GM18505 (cell line): ENCODE results near the gene NKTR.

ENCODE experiments used
- ATAC-seq: cut with Tn5 transposase; IDR thresholded peaks from one replicate; pipeline ENCODE4 v1.9.1; 2021; ENCODE audit not compliant: unreplicated experiment
- POLR2A ChIP-seq: IDR thresholded peaks from 4 replicates; pipeline ENCODE4 v1.6.1; 2011; ENCODE audit warnings: borderline replicate concordance; ENCODE audit not compliant: insufficient read depth, insufficient read length; ENCODE audit errors: extremely low read depth

NKTR gene

GRCh38 chr3:42678447-42678846 lies 78.0 kb downstream of the NKTR start:
- TF ChIP-seq POLR2A: no peak
- ATAC-seq: no peak

DNA sequence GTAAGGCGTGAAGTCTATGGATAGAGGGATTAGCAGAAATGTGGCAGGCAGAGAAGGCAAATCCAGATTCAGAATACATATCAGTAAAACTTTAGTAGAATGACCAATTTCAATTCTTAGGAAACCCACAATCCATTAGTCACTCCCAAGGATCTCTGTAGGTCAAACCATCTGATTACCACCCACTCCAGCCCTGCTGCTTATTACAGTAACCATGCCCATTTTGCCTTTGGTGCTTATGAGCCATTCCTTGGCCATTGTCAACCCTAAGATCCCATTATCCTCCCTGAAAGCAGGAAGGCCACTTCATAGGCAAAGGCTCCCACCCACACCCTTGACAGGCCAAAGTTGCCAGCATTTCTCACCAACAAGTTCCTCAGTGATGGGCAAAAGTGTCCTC lies 79.8 kb downstream of the NKTR start:
- no peak for ATAC-seq
- no peak for TF ChIP-seq POLR2A

GRCh38 chr3:42680806-42681205 lies 80.3 kb downstream of the NKTR start:
- ATAC-seq: no peak
- TF ChIP-seq POLR2A: no peak

- TF ChIP-seq POLR2A: no peak
- no peak for ATAC-seq
Measured at GRCh38 chr3:42681361-42682038, 81.0 kb downstream of the NKTR start.

- no peak for TF ChIP-seq POLR2A
- ATAC-seq: no peak
Measured at GRCh38 chr3:42682301-42683070, 82.0 kb downstream of the NKTR start.

DNA sequence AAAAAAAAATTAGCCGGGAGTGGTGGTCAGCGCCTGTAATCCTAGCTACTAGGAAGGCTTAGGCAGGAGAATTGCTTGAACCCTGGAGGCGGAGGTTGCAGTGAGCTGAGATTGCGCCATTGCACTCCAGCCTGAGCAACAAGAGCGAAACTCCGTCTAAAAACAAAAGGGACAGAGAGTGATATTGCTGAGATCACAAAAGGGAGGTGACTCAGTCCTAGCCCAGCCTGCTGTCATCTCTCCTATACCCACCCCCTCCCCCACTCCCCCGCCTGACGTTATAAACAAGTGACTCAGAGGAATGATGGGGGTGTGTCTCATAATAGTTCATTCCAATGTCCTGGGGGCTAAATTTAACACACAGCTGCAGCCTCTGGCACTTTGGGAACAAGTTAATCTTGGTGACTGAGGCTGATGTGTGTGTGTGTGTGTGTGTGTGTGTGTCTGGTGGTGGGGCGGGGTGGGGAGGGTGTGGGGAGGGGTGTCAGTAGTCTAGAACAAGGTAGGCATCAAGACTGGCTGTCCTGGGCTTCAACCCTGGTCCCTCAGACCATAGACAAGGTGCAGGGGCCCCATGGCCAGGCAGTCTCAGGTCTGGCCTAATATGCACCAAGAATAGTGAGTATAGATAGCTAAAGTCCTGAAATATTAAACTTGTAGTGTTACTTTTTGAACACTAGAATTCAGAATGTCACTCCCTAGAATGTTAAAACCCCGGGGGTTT lies 83.6 kb downstream of the NKTR start:
- ATAC-seq: no peak
- TF ChIP-seq POLR2A: no peak

DNA sequence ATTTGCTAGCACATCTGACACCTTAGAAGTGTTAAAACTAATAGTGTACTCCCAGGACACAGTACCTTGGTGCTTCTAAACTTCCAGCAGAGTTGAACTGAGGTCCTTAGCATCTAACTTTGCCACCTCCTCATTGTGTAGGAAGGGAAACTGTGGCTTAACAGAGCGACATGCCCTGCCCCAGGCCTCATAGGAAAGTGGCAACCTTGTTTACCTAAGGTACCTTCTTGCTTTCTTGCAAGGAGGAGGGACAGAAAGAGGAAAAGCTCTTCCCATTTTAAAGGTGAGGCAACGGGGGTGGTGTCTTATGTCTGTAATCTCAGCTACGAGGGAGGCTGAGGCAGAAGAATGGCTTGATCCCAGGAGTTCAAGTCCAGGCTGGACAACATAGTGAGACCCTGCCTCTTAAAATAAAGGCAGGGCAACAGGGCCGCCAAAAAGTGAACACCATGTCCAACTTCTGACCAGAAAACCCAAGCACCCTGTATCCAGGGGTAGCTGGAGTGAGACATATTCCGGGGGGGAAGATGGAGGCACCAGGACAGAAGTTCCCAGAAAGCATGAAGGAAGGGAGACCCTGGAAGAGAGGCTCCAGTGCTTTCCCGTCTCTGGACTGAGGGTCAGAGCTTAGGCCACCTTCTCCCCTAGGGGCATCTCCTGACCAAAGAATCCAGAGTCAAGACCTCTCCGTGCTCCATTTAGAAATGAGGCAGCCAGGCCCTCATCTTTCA lies 84.3 kb downstream of the NKTR start:
- ATAC-seq: no peak
- no peak for TF ChIP-seq POLR2A

GRCh38 chr3:42685363-42685881 lies 84.9 kb downstream of the NKTR start, which contains the start of gene KLHL40:
KLHL40 (plus strand) TSS chr3:42685537; CDS start chr3:42685619, 82 bp downstream.
- no peak for TF ChIP-seq POLR2A
- ATAC-seq: no peak

GRCh38 chr3:42685891-42686820 lies 85.7 kb downstream of the NKTR start:
- no peak for ATAC-seq
- no peak for TF ChIP-seq POLR2A

DNA sequence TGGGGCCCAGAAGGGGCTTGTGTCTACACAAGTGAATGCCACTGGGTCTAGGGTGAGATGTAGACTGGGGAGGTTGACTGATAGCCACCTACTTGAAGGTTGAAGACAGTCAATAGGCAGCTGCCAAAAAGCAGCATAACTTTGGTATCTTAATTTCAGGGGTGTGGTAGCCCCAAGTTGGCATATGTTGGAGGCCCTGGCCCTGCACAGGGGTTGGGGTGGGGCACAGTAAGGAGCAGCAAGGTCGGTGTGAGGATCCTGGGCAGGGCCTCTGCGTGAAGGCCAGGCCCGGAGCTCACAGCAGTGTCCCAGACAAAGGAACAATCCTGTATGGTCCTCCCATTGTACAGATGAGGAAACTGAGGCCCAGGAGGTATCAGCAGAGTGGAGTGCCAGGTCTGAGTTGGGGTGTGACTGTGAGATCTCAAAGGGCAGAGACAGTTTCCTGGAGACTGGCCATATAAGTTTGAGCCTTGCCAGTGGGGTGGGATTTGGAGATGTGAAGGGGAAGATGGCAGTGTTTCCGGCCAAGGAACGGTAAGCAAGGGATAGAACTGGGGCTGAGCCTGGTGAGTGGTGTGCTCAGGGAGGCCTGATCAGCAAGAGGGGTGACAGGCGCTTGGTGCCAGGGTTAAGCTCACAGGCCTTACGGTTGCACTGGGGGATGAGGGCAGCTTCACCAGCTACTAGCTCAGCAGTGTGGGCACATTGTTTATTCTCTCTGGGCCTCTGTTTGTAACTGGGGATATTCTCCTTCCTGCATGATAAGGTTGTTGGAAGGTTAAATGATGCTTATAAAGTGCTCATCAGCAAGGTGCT lies 86.6 kb downstream of the NKTR start:
- TF ChIP-seq POLR2A: no peak
- no peak for ATAC-seq

DNA sequence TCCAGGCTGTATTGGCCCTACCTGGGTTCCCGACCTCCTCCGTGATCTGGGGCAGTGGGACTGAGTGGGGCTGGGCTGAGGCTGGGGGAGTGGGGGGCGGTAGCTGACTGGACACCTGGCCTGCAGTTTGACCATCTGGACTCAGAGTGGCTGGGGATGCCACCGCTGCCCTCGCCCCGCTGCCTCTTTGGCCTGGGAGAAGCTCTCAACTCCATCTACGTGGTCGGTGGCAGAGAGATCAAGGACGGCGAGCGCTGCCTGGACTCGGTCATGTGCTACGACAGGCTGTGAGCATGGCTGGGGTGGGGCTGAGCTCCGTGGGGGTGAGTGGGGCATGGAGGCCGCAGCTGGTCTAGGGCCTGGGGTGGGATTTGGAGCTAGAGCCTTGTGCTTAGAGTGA lies 87.5 kb downstream of the NKTR start:
- TF ChIP-seq POLR2A: no peak
- ATAC-seq: no peak
